Nephron (organoid): ENCODE measurements around the gene CCNL2.
A peak's percentile ranks its signal among the peaks of the same experiment; 100 is the strongest.
"Not testable (repeated sequence)": the region's sequence is repeated elsewhere in the genome, so short reads cannot be mapped to it uniquely, and the experiment has no call there.

ENCODE experiments used
- H3K27ac Mint-ChIP-seq, 3 experiments: 2 replicates each; pipeline ENCODE4 v1.8.0; 2020; ENCODE audit warnings: mixed read lengths in 3 of 3, mild to moderate bottlenecking in 2 of 3, moderate library complexity in 1 of 3
- H3K27me3 Mint-ChIP-seq: 2 replicates; pipeline ENCODE4 v1.8.0; 2021; ENCODE audit warnings: low read depth, mild to moderate bottlenecking, moderate library complexity, mixed read lengths
- H3K36me3 Mint-ChIP-seq: 2 replicates; pipeline ENCODE4 v1.8.0; 2020; ENCODE audit warnings: low read depth, mixed read lengths
- H3K4me1 Mint-ChIP-seq: 2 replicates; pipeline ENCODE4 v1.8.0; 2020; ENCODE audit warnings: mixed read lengths
- H3K4me3 Mint-ChIP-seq, 3 experiments: 2 replicates each; pipeline ENCODE4 v1.8.0; 2020; ENCODE audit warnings: mild to moderate bottlenecking in 3 of 3, mixed read lengths in 3 of 3, moderate library complexity in 2 of 3
- H3K9me3 Mint-ChIP-seq: 2 replicates; pipeline ENCODE4 v1.8.0; 2020; ENCODE audit warnings: mixed read lengths
- CTCF ChIP-seq, 3 experiments: fragments of 200-600 bp; sonication (generic); IDR thresholded peaks; one replicate each; pipeline ENCODE4 v1.5.0; 2021; ENCODE audit warnings: antibody characterized with exemption in 3 of 3; ENCODE audit not compliant: unreplicated experiment in 3 of 3

CCNL2 gene

GRCh38 chr1:1407636-1408318, 8.6 kb upstream of the CCNL2 start:
- peak in 2 of 3 experiments; percentile 5 to 15 for TF ChIP-seq CTCF (IDR thresholded peaks at IDR 0.05; ENCODE audit: unreplicated experiment in 3 of 3)
- Mint-ChIP-seq H3K4me3 (peak overlapping the region; percentile 89 to 91 (median 90)), H3K36me3 (peaks cover 30% of the 10 kb centered on the region), H3K27me3 (no peaks in the 10 kb centered on the region), H3K27ac (peak overlapping the region; percentile 68 to 95 (median 73)), H3K4me1 (peaks cover 17% of the 10 kb centered on the region), H3K9me3 (no peaks in the 10 kb centered on the region)

GRCh38 chr1:1406821-1407635, 7.9 kb upstream of the CCNL2 start, which contains the start of gene MRPL20:
TSS of gene MRPL20 (minus strand) at chr1:1407293. CDS start at chr1:1407217, 76 bp downstream.
- peak within 1 kb of the TSS; percentile 68 to 95 (median 94) for H3K27ac Mint-ChIP-seq
- peak within 1 kb of the TSS; percentile 96 to 98 (median 97) for H3K4me3 Mint-ChIP-seq
- H3K4me1 Mint-ChIP-seq, result peaks cover 16% of the 10 kb centered on the region
- no peak for TF ChIP-seq CTCF (IDR thresholded peaks at IDR 0.05; ENCODE audit: unreplicated experiment in 3 of 3)
- peaks cover 34% of the 10 kb centered on the region for H3K36me3 Mint-ChIP-seq
- H3K9me3 Mint-ChIP-seq, result no peaks in the 10 kb centered on the region
- H3K27me3 Mint-ChIP-seq, result no peaks in the 10 kb centered on the region

GRCh38 chr1:1406101-1406820, 7.1 kb upstream of the CCNL2 start:
- TF ChIP-seq CTCF (IDR thresholded peaks at IDR 0.05; ENCODE audit: unreplicated experiment in 3 of 3), result no peak
- Mint-ChIP-seq H3K36me3 (peaks cover 34% of the 10 kb centered on the region), H3K4me3 (peak overlapping the region; percentile 96 to 98 (median 97)), H3K4me1 (peaks cover 16% of the 10 kb centered on the region), H3K27me3 (no peaks in the 10 kb centered on the region), H3K27ac (peak overlapping the region; percentile 65 to 95 (median 90)), H3K9me3 (no peaks in the 10 kb centered on the region)

- no peak for TF ChIP-seq CTCF (IDR thresholded peaks at IDR 0.05; ENCODE audit: unreplicated experiment in 3 of 3)
- H3K36me3 Mint-ChIP-seq, result peaks cover 32% of the 10 kb centered on the region
- no peaks in the 10 kb centered on the region for H3K9me3 Mint-ChIP-seq
- peak overlapping the region in 2 of 3 experiments; percentile 40 to 80 for H3K27ac Mint-ChIP-seq
- H3K27me3 Mint-ChIP-seq, result no peaks in the 10 kb centered on the region
- H3K4me3 Mint-ChIP-seq, result peak overlapping the region; percentile 57 to 74 (median 61)
- peaks cover 19% of the 10 kb centered on the region for H3K4me1 Mint-ChIP-seq
Measured at GRCh38 chr1:1403653-1404052, 4.5 kb upstream of the CCNL2 start.

GRCh38 chr1:1402901-1403392, 3.8 kb upstream of the CCNL2 start:
- Mint-ChIP-seq H3K4me3 (peak overlapping the region in 2 of 3 experiments; percentile 74 to 94), H3K36me3 (peaks cover 36% of the 10 kb centered on the region), H3K4me1 (peaks cover 18% of the 10 kb centered on the region), H3K27ac (peak overlapping the region in 1 of 3 experiments; percentile 80)
- H3K27me3 Mint-ChIP-seq, H3K9me3 Mint-ChIP-seq: not testable (repeated sequence)
